Measurements from ENCODE around the gene C1orf50. TPM values are rescaled to one million over a fixed set of nuclear protein-coding genes. Genes with fewer than 3 reads are reported as not detected.

C1orf50 gene
- total RNA-seq, result 2.6 and 3.0 TPM in 2 replicates

DNA sequence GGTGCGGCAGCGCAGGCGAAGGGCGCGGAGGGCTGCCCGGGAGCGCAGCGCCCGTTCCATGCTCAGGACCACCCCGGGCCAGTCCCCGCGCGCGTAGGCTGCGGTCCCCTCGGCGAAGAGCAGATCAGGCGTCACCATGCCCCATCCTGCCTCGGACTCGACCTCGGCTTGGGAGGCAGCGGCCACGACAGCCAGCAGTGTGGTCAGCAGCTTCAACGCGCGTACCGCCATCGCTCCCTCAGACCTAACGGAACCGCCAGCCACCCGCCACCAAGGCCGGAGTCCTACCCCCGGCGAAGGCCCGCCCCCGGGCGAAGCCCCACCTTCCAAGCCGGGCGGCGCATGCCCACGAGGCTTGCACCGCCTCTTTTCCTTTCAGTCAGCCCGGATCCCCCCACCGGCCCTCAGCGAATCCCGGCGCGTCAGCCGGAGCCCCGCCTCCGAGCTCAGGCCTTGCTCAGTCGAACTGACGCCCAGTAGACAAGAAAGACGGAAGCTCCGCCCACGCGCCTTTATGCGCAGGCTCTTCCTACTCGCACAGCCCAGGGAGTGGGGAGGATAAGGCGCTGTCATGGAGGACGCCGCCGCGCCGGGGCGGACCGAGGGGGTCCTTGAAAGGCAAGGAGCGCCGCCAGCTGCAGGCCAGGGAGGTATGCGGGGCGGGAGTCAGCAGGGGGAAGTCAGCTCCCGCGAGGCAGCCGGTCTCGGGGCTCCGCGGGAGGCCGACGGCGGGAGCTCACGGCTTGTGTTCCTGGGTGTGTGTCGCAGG, at the start of gene C1orf50, which contains the start of gene P3H1:
TSS of gene C1orf50 (plus strand) at position 509 of the 769 bp plus-strand sequence. CDS start at position 572, 63 bp downstream.
TSS of gene P3H1 (minus strand) at position 288 of the 769 bp plus-strand sequence. CDS start at position 231, 57 bp downstream.

GRCh38 chr1:42739753-42740700, 27.0 kb upstream of the C1orf50 start, which contains the start of gene CLDN19:
TSS of gene CLDN19 (minus strand) at chr1:42740236. CDS start at chr1:42740063, 173 bp downstream.

GRCh38 chr1:42784946-42785693, 18.1 kb downstream of the C1orf50 start, which contains the start of gene TMEM269:
TSS of gene TMEM269 (plus strand) at chr1:42784991. CDS start at chr1:42789894, 4,903 bp downstream.

DNA sequence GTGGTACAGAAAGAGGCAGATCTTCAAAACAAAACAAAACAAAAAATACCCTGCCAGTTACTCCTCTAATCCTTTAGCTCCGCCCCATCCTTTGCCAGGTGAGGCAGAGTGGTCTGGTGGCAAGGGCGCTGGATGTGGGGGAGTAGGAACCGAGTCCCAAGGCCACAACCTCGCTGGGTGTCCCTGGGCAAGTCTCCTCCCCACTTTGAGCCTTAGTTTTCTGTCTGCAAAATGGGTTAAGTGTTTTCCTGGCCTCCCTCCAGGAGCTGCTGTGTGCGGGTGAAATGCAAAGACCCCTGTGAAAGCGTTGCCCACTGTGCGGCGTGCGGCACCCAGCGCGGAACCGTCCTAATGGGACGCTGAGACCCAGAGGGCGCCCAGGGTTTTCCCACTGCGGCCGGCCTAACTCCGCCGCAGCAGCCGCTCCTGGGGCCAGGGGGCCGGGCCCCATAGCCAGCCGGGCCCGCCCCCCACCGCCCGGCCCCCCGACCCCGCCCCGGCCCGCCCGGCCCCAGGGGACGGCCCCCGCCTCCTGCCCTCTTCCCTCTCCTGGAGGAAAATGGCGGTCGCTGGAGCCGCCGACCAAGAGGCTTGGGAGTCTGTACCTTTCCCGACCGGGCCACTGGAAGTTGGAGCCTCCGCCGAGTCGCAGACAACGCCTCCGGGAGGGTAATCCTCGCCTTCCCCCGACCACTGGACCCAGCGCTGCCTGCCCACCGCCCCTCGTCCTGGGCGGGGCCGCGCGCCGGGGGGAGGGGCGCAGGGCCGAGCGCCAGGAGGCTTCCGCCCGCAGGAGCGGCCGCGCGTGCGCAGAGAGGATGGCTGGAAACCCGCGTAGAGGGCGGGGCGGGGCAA, 49.8 kb downstream of the C1orf50 start, which contains the start of the genes ERMAP and SVBP:
TSS of gene ERMAP (plus strand) at position 538 of the 855 bp plus-strand sequence. CDS start 13,327 bp downstream, outside the sequence.
TSS of gene SVBP (minus strand) at position 813 of the 855 bp plus-strand sequence. CDS start 853 bp downstream, outside the sequence.

Other genes with a start within 250 kb of the C1orf50 start
- 48.6 and 73.2 TPM in 2 replicates for gene PPIH, start 108.8 kb upstream of the C1orf50 start, total RNA-seq
- 864 and 952 TPM in 2 replicates for gene YBX1, start 84.8 kb upstream of the C1orf50 start, total RNA-seq
- gene CLDN19, start 27.0 kb upstream of the C1orf50 start, total RNA-seq, result not detected in 2 replicates
- 180 and 215 TPM in 2 replicates for gene P3H1, start 221 bp upstream of the C1orf50 start, total RNA-seq
- under 0.01 TPM in 1 of 2 replicates, not detected in the other for gene TMEM269, start 17.7 kb downstream of the C1orf50 start, total RNA-seq
- gene ERMAP, start 49.9 kb downstream of the C1orf50 start, total RNA-seq, result 8.6 and 10.1 TPM in 2 replicates
- gene SVBP, start 50.1 kb downstream of the C1orf50 start, total RNA-seq, result 9.7 and 10.7 TPM in 2 replicates
- 9.8 and 10.3 TPM in 2 replicates for gene ZNF691, start 79.4 kb downstream of the C1orf50 start, total RNA-seq
- gene SLC2A1, start 191.6 kb downstream of the C1orf50 start, total RNA-seq, result 45.6 and 67.5 TPM in 2 replicates

All from myometrial cell (primary cell).